MCF 10A (cell line): Measurements from ENCODE around the gene YBX2. TPM values are rescaled to one million over a fixed set of nuclear protein-coding genes. Genes with fewer than 3 reads are reported as not detected.

ENCODE experiments used
- BruUV-seq: library from RNA; stranded (reverse); fragments of 400-500 nt; replicated peaks from 2 replicates; lab custom pipeline; 2021; lab: Mats Ljungman, UMichigan
- CTCF ChIA-PET: fragments of 300-600 bp; sonication (Branson Sonifier 250); formaldehyde crosslinking; extraction: SDS; loops from one replicate; lab custom pipeline; 2021; ENCODE audit warnings: antibody characterized with exemption, inconsistent platforms; lab: Yijun Ruan, JAX
- POLR2A ChIA-PET: fragments of 300-600, 350-650 bp; sonication (Branson Sonifier 250); formaldehyde crosslinking; extraction: SDS; loops from one replicate; lab custom pipeline; 2020; ENCODE audit warnings: antibody characterized with exemption, inconsistent platforms; lab: Yijun Ruan, JAX
- DNase-seq: peaks from one replicate; pipeline ENCODE4 v3.0.0-alpha.2; 2018; ENCODE audit not compliant: unreplicated experiment
- H3K27ac Mint-ChIP-seq: one replicate; pipeline ENCODE4 v1.8.0; 2022; ENCODE audit warnings: mild to moderate bottlenecking, low read depth, mixed read lengths; ENCODE audit not compliant: unreplicated experiment
- H3K27me3 Mint-ChIP-seq: one replicate; pipeline ENCODE4 v1.8.0; 2022; ENCODE audit warnings: mixed read lengths; ENCODE audit not compliant: insufficient read depth, unreplicated experiment
- H3K36me3 Mint-ChIP-seq: one replicate; pipeline ENCODE4 v1.8.0; 2022; ENCODE audit warnings: mild to moderate bottlenecking, moderate library complexity, mixed read lengths; ENCODE audit not compliant: insufficient read depth, unreplicated experiment
- H3K4me1 Mint-ChIP-seq: one replicate; pipeline ENCODE4 v1.8.0; 2022; ENCODE audit warnings: mixed read lengths; ENCODE audit not compliant: insufficient read depth, unreplicated experiment
- H3K4me3 Mint-ChIP-seq: one replicate; pipeline ENCODE4 v1.8.0; 2022; ENCODE audit warnings: mild to moderate bottlenecking, moderate library complexity, mixed read lengths; ENCODE audit not compliant: unreplicated experiment
- H3K9me3 Mint-ChIP-seq: one replicate; pipeline ENCODE4 v1.8.0; 2022; ENCODE audit warnings: mixed read lengths; ENCODE audit not compliant: unreplicated experiment
- intact Hi-C: fragments of 100-400 bp; cut with micrococcal nuclease; formaldehyde crosslinking; loops from 2 replicates; pipeline ENCODE4 v1.14.1; 2022
- total RNA-seq: library from RNA; stranded (reverse); gene quantifications from 2 replicates; pipeline ENCODE4 v1.2.3, GENCODE V29; 2022
- TF ChIP-seq, protein P1 (sequence below): fragments of 200-600 bp; IDR thresholded peaks from one replicate; pipeline ENCODE4 v1.8.0; 2022; ENCODE audit warnings: antibody characterized with exemption, mild to moderate bottlenecking; ENCODE audit not compliant: unreplicated experiment

YBX2 gene
- total RNA-seq, 1 experiment from 2014 or later, result 0.40 TPM

- POLR2A ChIA-PET, result interaction anchor here (0.9 to 2.1 kb wide), 7 partner anchors 10 to 75 kb away, joined by 3 to 37 read pairs (median 4); partner anchors contain the start of genes GABARAP and SLC2A4
- no peak for DNase-seq
- peaks cover 17% of the 10 kb centered on the region for H3K4me1 Mint-ChIP-seq
- no TSS peak for BruUV-seq
- H3K9me3 Mint-ChIP-seq, result no peaks in the 10 kb centered on the region
- TF ChIP-seq, protein P1, sequence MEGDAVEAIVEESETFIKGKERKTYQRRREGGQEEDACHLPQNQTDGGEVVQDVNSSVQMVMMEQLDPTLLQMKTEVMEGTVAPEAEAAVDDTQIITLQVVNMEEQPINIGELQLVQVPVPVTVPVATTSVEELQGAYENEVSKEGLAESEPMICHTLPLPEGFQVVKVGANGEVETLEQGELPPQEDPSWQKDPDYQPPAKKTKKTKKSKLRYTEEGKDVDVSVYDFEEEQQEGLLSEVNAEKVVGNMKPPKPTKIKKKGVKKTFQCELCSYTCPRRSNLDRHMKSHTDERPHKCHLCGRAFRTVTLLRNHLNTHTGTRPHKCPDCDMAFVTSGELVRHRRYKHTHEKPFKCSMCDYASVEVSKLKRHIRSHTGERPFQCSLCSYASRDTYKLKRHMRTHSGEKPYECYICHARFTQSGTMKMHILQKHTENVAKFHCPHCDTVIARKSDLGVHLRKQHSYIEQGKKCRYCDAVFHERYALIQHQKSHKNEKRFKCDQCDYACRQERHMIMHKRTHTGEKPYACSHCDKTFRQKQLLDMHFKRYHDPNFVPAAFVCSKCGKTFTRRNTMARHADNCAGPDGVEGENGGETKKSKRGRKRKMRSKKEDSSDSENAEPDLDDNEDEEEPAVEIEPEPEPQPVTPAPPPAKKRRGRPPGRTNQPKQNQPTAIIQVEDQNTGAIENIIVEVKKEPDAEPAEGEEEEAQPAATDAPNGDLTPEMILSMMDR, result no peak
- peaks cover 10% of the 10 kb centered on the region for H3K36me3 Mint-ChIP-seq
- intact Hi-C loops, result loop anchor here (1.0 to 5.0 kb wide), 3 partner anchors 15 to 248 kb away; no protein-coding TSS in a partner anchor
- H3K27ac Mint-ChIP-seq, result no peak overlapping the region
- peak overlapping the region; percentile 63 for H3K4me3 Mint-ChIP-seq
- no peaks in the 10 kb centered on the region for H3K27me3 Mint-ChIP-seq
- CTCF ChIA-PET, result interaction anchor here (0.6 to 2.9 kb wide), 15 partner anchors 10 to 376 kb away, joined by 3 to 65 read pairs (median 5); partner anchors contain the start of genes GABARAP and SLC2A4
These were observed 1.1 kb upstream of the YBX2 start for GRCh38 chr17:7295230-7296180.

- CTCF ChIA-PET, result interaction anchor here (1.2 to 3.6 kb wide), 3 partner anchors 14 to 273 kb away, joined by 3 to 23 read pairs (median 5); partner anchors contain the start of gene SLC2A4
- intact Hi-C loops, result no loop called here
- H3K9me3 Mint-ChIP-seq, result no peaks in the 10 kb centered on the region
- no peaks in the 10 kb centered on the region for H3K27me3 Mint-ChIP-seq
- peaks cover 10% of the 10 kb centered on the region for H3K36me3 Mint-ChIP-seq
- H3K27ac Mint-ChIP-seq, result no peak overlapping the region
- BruUV-seq, result no TSS peak
- POLR2A ChIA-PET, result interaction anchor here (0.9 to 3.1 kb wide), 9 partner anchors 11 to 393 kb away, joined by 3 to 30 read pairs (median 4); partner anchors contain the start of genes GABARAP, NEURL4, SLC2A4 and TP53
- H3K4me1 Mint-ChIP-seq, result peaks cover 17% of the 10 kb centered on the region
- TF ChIP-seq, protein P1, result no peak
- peak; percentile 46 for DNase-seq
- H3K4me3 Mint-ChIP-seq, result peak overlapping the region; percentile 43
These were observed 424 bp downstream of the YBX2 start for GRCh38 chr17:7293816-7294613.

DNA sequence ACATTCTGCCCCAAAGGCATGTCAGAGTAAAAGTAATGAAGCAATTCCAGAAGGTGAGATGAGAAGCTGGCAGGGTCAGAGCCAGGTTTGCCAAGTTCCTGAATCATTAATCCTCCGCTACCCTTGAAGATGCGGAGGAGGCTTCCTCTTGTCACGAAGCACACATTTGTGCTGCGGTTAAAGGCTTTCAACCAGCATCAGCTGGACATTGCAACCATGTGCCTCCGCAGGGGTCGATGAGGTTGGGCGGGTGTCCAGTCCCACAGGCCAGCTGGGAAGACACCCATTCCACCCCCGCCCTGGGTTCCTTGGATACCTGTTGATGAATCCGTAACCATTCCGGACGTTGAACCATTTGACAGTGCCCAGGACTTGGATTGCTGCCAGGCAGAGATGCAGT is 1.3 kb downstream of the YBX2 start:
- peak; percentile 94 for DNase-seq

More for the DNA sequence above, 1.3 kb downstream of the YBX2 start:
- ChIA-PET POLR2A (interaction anchor here (0.9 to 3.1 kb wide), 10 partner anchors 10 to 394 kb away, joined by 3 to 30 read pairs (median 4); partner anchors contain the start of genes GABARAP, NEURL4, SLC2A4 and TP53), CTCF (interaction anchor here (1.2 to 3.6 kb wide), 4 partner anchors 10 to 272 kb away, joined by 3 to 23 read pairs (median 4); partner anchors contain the start of gene SLC2A4)
- peak overlapping the region; percentile 43 for H3K4me3 Mint-ChIP-seq
- no peak overlapping the region for H3K27ac Mint-ChIP-seq
- BruUV-seq, result no TSS peak
- no peaks in the 10 kb centered on the region for H3K9me3 Mint-ChIP-seq
- intact Hi-C loops, result no loop called here
- peaks cover 17% of the 10 kb centered on the region for H3K4me1 Mint-ChIP-seq
- peaks cover 7% of the 10 kb centered on the region for H3K27me3 Mint-ChIP-seq
- TF ChIP-seq, protein P1, result no peak
- peaks cover 10% of the 10 kb centered on the region for H3K36me3 Mint-ChIP-seq
